Lower leg skin (tissue), 4 donors: ENCODE measurements around the gene GATAD2B. TPM values are rescaled to one million over a fixed set of nuclear protein-coding genes. Genes with fewer than 3 reads are reported as not detected.
"Not testable (repeated sequence)": the region's sequence is repeated elsewhere in the genome, so short reads cannot be mapped to it uniquely, and the experiment has no call there.

ENCODE experiments used
- DNase-seq, 2 donors: peaks; one replicate each; pipeline ENCODE4 v3.0.0-alpha.2; 2019; ENCODE audit warnings: low spot score in 2 of 2
- H3K4me3 ChIP-seq: fragments of 200-600 bp; sonication (generic); 2 replicates; pipeline ENCODE4 v1.5.1; 2017; ENCODE audit warnings: mild to moderate bottlenecking, low read depth; ENCODE audit not compliant: poor library complexity, severe bottlenecking
- POLR2A ChIP-seq, 2 donors: fragments of 450-650 bp; IDR thresholded peaks; one replicate each; pipeline ENCODE4 v1.6.1; 2016 to 2017; ENCODE audit warnings: antibody characterized with exemption in 2 of 2, mild to moderate bottlenecking in 1 of 2, moderate library complexity in 1 of 2
- WGBS, 2 donors: methylation state at CpG; one replicate each; pipeline ENCODE4 v1.1.5; 2018; 5-methylcytosine and 5-hydroxymethylcytosine counted together
- intact Hi-C: fragments of 100-400 bp; cut with DNase I; formaldehyde crosslinking; loops from one replicate; pipeline ENCODE4 v1.15.0; 2023; ENCODE audit warnings: low total_unique reads
- total RNA-seq, 4 donors: library from RNA; depleted of rRNA; stranded (reverse); fragments of >200 nt; gene quantifications; one replicate each; pipeline ENCODE4 v1.1.0, GENCODE V29; 2016
- TF ChIP-seq, protein P1 (sequence below), 3 donors: fragments of 450-650 bp; IDR thresholded peaks; one replicate each; pipeline ENCODE4 v1.5.1; 2016; ENCODE audit warnings: antibody characterized with exemption in 3 of 3, mild to moderate bottlenecking in 3 of 3, moderate library complexity in 2 of 3

Gene GATAD2B
- total RNA-seq, 4 donors from 2014 or later: 24.1 to 49.3 (median 29.3) TPM

DNA sequence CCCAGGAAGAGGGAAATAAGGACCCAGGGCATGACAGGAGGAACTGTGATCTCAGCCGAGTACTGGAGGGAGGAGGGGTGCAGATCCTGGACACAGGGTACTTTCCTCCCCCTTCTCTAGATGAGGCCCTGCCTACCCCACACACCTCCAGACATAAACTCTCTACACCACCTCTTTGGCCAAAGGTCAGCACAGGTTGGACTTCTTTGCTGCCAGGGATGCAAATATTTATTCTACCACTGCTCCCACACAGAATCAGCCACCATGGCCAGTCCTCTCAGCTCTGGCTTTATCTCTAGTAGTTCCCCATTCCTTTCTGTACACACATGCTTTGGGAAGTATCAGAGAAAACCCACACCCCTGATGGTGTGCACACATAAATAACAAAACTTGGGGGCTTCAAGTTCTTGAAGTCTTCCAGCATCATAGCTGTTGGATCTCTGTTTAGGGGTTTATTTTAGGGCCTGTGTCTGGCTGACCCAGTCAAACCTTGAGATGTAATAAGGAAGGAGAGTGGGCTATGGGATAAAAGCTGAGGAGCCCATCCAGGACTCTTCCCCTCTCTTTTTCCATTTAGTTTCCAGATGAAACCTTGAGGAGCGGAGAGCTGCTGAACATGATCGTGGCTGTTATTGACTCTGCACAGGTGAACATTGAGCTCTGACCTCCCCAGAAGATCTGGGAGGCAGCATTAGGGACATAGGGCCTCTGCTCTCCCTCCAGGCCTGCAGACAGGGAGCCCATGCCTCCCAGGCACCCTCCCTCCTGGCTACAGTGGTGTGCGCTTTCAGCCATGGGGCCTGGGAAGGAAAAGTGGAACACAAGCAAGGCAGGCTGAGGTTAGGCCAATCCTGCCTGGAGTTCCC, 154.2 kb downstream of the GATAD2B start:
- no peak overlapping the region for H3K4me3 ChIP-seq
- intact Hi-C loops: loop anchor here (10.0 kb wide), 1 partner anchor 254 kb away; no protein-coding TSS in a partner anchor
- WGBS, 2 donors: 88 to 97% methylated on average over 4 of the region's 4 CpGs
- DNase-seq: no peak
- no peak for TF ChIP-seq POLR2A (IDR thresholded peaks at IDR 0.05)
- TF ChIP-seq, protein P1, sequence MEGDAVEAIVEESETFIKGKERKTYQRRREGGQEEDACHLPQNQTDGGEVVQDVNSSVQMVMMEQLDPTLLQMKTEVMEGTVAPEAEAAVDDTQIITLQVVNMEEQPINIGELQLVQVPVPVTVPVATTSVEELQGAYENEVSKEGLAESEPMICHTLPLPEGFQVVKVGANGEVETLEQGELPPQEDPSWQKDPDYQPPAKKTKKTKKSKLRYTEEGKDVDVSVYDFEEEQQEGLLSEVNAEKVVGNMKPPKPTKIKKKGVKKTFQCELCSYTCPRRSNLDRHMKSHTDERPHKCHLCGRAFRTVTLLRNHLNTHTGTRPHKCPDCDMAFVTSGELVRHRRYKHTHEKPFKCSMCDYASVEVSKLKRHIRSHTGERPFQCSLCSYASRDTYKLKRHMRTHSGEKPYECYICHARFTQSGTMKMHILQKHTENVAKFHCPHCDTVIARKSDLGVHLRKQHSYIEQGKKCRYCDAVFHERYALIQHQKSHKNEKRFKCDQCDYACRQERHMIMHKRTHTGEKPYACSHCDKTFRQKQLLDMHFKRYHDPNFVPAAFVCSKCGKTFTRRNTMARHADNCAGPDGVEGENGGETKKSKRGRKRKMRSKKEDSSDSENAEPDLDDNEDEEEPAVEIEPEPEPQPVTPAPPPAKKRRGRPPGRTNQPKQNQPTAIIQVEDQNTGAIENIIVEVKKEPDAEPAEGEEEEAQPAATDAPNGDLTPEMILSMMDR (IDR thresholded peaks at IDR 0.05): no peak

DNA sequence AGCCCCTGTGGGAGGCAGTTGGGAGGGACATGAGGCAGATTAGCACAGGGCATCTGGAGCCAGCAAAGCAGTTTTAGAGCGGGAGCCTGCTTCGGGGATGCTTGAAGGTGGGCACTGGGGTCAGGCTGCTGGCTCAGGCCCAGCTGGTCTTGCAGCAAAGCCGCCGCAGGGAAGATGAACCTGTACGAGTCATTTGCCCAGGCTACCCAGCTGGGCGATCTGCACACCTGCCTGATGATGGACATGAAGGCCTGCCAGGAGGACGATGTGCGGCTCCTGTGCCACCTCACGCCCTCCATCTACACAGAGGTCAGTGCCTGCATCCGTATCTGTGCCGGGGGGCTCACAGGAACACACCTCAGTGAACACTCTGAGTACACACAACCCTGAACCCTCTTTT, 155.3 kb downstream of the GATAD2B start:
- WGBS, 2 donors: 93 to 97% methylated on average over 11 of the region's 11 CpGs
- H3K4me3 ChIP-seq: no peak overlapping the region
- intact Hi-C loops: loop anchor here (10.0 kb wide), 1 partner anchor 253 kb away; no protein-coding TSS in a partner anchor
- TF ChIP-seq, protein P1 (IDR thresholded peaks at IDR 0.05): no peak
- TF ChIP-seq POLR2A (IDR thresholded peaks at IDR 0.05): no peak
- no peak for DNase-seq

DNA sequence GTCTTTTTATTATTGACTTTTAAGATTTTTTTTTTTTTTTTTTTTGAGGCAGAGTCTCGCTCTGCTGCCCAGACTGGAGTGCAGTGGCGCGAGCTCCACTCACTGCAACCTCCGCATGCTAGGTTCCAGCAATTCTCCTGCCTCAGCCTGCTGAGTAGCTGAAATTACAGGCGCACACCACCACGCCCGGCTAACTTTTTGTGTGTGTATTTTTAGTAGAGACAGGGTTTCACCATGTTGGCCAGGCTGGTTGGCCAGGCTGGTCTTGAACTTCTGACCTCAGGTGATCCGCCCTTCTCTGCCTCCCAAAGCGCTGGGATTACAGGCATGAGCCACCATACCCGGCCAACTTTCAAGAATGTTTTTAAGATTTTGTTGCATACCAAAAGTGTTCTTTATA, 156.1 kb downstream of the GATAD2B start:
- intact Hi-C loops: loop anchor here (10.0 kb wide), 1 partner anchor 252 kb away; no protein-coding TSS in a partner anchor
- 89 to 93% methylated on average over 10 of the region's 10 CpGs for WGBS, 2 donors
- DNase-seq, H3K4me3 ChIP-seq: not testable (repeated sequence)

DNA sequence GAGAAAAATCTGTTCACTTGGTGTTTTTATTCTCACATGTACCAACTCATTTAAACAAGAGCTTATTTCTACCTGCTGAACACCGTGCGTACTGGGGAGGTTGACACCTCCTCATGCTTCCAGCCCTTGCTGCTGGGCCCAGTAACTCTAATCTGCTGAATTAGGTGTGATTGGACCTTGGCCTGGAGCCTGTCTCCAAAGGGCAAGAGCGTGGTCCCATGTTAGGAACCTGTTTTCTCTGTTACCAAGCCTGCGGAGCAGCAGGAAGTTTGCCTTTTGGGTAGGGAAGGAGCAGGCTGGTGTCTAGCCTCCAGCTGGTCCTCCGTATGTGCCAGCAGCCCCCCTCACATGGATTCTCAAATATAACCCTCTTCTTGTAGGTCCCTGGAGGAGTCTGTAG, 158.5 kb downstream of the GATAD2B start:
- no peak overlapping the region for H3K4me3 ChIP-seq
- intact Hi-C loops: loop anchor here (10.0 kb wide), 1 partner anchor 250 kb away; no protein-coding TSS in a partner anchor
- WGBS, 2 donors: 87 to 89% methylated on average over 5 of the region's 5 CpGs
- no peak for TF ChIP-seq POLR2A (IDR thresholded peaks at IDR 0.05)
- TF ChIP-seq, protein P1 (IDR thresholded peaks at IDR 0.05): no peak
- DNase-seq: no peak

DNA sequence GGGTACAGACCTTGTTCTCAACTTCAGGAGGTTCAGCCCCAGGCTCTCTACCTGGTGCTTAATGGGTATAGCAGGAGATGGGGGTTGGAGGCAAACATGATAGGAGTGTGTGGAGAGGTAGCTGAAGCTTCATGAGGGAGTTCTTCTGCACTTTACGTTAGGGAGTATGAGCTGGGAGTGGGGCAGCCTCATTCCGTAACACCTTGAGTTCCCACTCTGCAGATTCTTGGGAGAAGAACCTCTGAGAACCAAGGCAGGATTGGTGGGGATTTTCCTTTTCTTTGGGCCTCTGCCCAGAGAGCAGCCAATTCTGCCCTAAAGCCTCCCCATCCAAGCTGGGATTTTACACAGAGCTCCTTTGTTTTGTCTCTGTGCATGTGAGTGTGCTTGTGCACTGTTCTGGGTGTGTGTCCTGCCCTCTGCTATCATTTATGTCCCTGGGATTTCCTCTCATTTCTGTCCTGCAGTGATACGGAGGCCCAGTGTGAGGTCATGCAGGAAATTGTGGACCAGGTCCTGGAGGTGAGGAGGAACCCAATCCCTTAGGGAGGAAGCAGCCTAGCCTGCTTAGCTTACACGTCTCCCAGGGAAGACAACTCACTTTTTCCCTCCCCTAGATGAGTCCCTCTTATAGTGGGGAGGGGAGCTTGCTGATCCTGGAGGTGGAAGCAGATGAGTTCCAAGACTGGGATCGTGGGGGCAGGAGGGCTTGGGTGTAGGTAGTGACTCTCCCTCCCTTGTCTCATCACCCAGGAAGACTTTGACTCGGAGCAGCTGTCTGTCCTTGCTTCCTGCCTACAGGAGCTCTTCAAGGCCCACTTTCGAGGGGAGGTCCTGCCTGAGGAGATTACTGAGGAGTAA, 159.2 kb downstream of the GATAD2B start:
- H3K4me3 ChIP-seq: no peak overlapping the region
- DNase-seq: no peak
- 56 to 76% methylated on average over 7 of the region's 7 CpGs for WGBS, 2 donors
- intact Hi-C loops: loop anchor here (10.0 kb wide), 1 partner anchor 249 kb away; no protein-coding TSS in a partner anchor
- TF ChIP-seq, protein P1 (IDR thresholded peaks at IDR 0.05): no peak
- no peak for TF ChIP-seq POLR2A (IDR thresholded peaks at IDR 0.05)

DNA sequence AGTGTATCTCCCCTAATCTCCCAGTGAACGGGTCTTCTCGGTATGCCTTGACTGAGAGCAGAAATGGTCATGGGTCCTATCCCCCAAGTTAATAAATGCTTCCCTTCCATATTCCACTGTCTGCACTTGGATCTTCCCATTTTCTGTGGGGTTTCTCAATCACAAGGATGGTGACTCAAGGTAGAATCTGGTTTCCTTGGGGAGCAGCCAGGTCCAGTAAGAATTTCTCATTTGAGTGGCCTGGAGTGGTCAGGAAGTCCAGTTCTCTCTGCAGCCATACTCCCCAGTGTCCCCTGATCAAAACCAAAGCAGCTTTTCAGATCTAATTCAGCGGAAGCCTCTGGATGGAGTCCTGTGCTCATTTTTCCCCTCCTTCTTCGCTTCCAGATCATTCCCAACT, 162.3 kb downstream of the GATAD2B start:
- intact Hi-C loops: loop anchor here (10.0 kb wide), 1 partner anchor 246 kb away; no protein-coding TSS in a partner anchor

More for the DNA sequence above, 162.3 kb downstream of the GATAD2B start:
- 94 to 96% methylated on average over 4 of the region's 4 CpGs for WGBS, 2 donors
- DNase-seq: no peak
- no peak for TF ChIP-seq POLR2A (IDR thresholded peaks at IDR 0.05)
- TF ChIP-seq, protein P1 (IDR thresholded peaks at IDR 0.05): no peak
- no peak overlapping the region for H3K4me3 ChIP-seq
